Right hindlimb (tissue), 1 donor: ENCODE data around the gene CPEB2.
"Not testable (repeated sequence)": the region's sequence is repeated elsewhere in the genome, so short reads cannot be mapped to it uniquely, and the experiment has no call there.

Experiments used
- DNase-seq: peaks from one replicate; pipeline ENCODE4 v3.0.0-alpha.2; 2018

CPEB2 gene

GRCh38 chr4:15063341-15063740 is 61.1 kb downstream of the CPEB2 start:
- DNase-seq, result no peak

- DNase-seq, result no peak
These were observed 63.2 kb downstream of the CPEB2 start for GRCh38 chr4:15065516-15065915.

- no peak for DNase-seq
These were observed 63.9 kb downstream of the CPEB2 start for GRCh38 chr4:15066140-15066539.

- no peak for DNase-seq
These were observed 66.0 kb downstream of the CPEB2 start for GRCh38 chr4:15068298-15068697.

- DNase-seq, result no peak
These were observed 73.6 kb downstream of the CPEB2 start for GRCh38 chr4:15075875-15076274.

- DNase-seq, result no peak
These were observed 75.7 kb downstream of the CPEB2 start for GRCh38 chr4:15077969-15078368.

GRCh38 chr4:15078682-15079642 is 76.7 kb downstream of the CPEB2 start:
- no peak for DNase-seq

- no peak for DNase-seq
These were observed 82.5 kb downstream of the CPEB2 start for GRCh38 chr4:15084780-15085179.

GRCh38 chr4:15085762-15086161 is 83.5 kb downstream of the CPEB2 start:
- DNase-seq, result not testable (repeated sequence)

GRCh38 chr4:15086259-15086658 is 84.0 kb downstream of the CPEB2 start:
- not testable (repeated sequence) for DNase-seq

GRCh38 chr4:15088394-15089035 is 86.2 kb downstream of the CPEB2 start:
- no peak for DNase-seq

- DNase-seq, result no peak
These were observed 87.7 kb downstream of the CPEB2 start for GRCh38 chr4:15089979-15090378.

GRCh38 chr4:15100380-15100779 is 98.1 kb downstream of the CPEB2 start:
- DNase-seq, result no peak

- DNase-seq, result no peak
These were observed 98.9 kb downstream of the CPEB2 start for GRCh38 chr4:15100994-15101695.

GRCh38 chr4:15104825-15105224 is 102.5 kb downstream of the CPEB2 start:
- no peak for DNase-seq

GRCh38 chr4:15106399-15106798 is 104.1 kb downstream of the CPEB2 start:
- DNase-seq, result no peak

- DNase-seq, result no peak
These were observed 107.3 kb downstream of the CPEB2 start for GRCh38 chr4:15109600-15109999.

- DNase-seq, result no peak
These were observed 107.9 kb downstream of the CPEB2 start for GRCh38 chr4:15110120-15110571.

GRCh38 chr4:15116509-15117079 is 114.3 kb downstream of the CPEB2 start:
- DNase-seq, result no peak

GRCh38 chr4:15117270-15117946 is 115.1 kb downstream of the CPEB2 start:
- no peak for DNase-seq

- no peak for DNase-seq
These were observed 116.0 kb downstream of the CPEB2 start for GRCh38 chr4:15118292-15118691.
